Gastroesophageal sphincter (tissue), 4 donors: Measurements from ENCODE around the gene ARHGEF37. TPM values are rescaled to one million over a fixed set of nuclear protein-coding genes. Genes with fewer than 3 reads are reported as not detected.

Experiments used
- ATAC-seq: fragments of 150-250 bp; one replicate; pipeline ENCODE4 v1.9.1; 2016; ENCODE audit warnings: mild to moderate bottlenecking, moderate library complexity
- H3K27ac ChIP-seq, 4 donors: fragments of 200-600 bp; sonication (generic) in 3 of 4; 1 replicate in 3 of 4; 2 replicates in 1 of 4; pipeline ENCODE4 v1.5.1; 2016 to 2019
- H3K27me3 ChIP-seq: fragments of 200-600 bp; sonication (generic); one replicate; pipeline ENCODE4 v1.5.1; 2019
- H3K36me3 ChIP-seq, 2 donors: fragments of 200-600 bp; sonication (generic); one replicate each; pipeline ENCODE4 v1.5.1; 2019; ENCODE audit warnings: control low read depth in 1 of 2
- H3K4me1 ChIP-seq, 3 donors: fragments of 200-600 bp; sonication (generic); 1 replicate in 2 of 3; 2 replicates in 1 of 3; pipeline ENCODE4 v1.5.1; 2016 to 2019; ENCODE audit warnings: control low read depth in 2 of 3
- H3K4me3 ChIP-seq, 2 donors: fragments of 200-600 bp; sonication (generic); one replicate each; pipeline ENCODE4 v1.5.1; 2019; ENCODE audit warnings: mild to moderate bottlenecking in 1 of 2, moderate library complexity in 1 of 2
- H3K9me3 ChIP-seq, 3 donors: fragments of 200-600 bp; sonication (generic); one replicate each; pipeline ENCODE4 v1.5.1; 2017 to 2019; ENCODE audit warnings: control low read depth in 2 of 3
- CTCF ChIP-seq, 4 experiments: fragments of 200-600 bp in 2 of 4; fragments of 450-650 bp in 2 of 4; sonication (generic) in 1 of 4; IDR thresholded peaks; one replicate each; pipeline ENCODE4 v1.5.1; 2017 to 2019; ENCODE audit warnings: antibody characterized with exemption in 4 of 4, mild to moderate bottlenecking in 2 of 4, moderate library complexity in 2 of 4
- EP300 ChIP-seq: sonication (generic); formaldehyde crosslinking; IDR thresholded peaks from one replicate; pipeline ENCODE4 v1.6.1; 2017; ENCODE audit warnings: antibody characterized with exemption, mild to moderate bottlenecking
- POLR2A ChIP-seq, 2 donors: fragments of 450-650 bp; IDR thresholded peaks; one replicate each; pipeline ENCODE4 v1.6.1; 2017; ENCODE audit warnings: antibody characterized with exemption in 2 of 2, mild to moderate bottlenecking in 2 of 2, moderate library complexity in 1 of 2
- POLR2AphosphoS5 ChIP-seq: sonication (generic); formaldehyde crosslinking; IDR thresholded peaks from one replicate; pipeline ENCODE4 v1.6.1; 2017; ENCODE audit warnings: antibody characterized with exemption
- WGBS, 2 donors: methylation state at CpG; one replicate each; pipeline ENCODE4 v1.1.5; 2018; ENCODE audit warnings: low coverage in 1 of 2; 5-methylcytosine and 5-hydroxymethylcytosine counted together
- small RNA-seq, 4 donors: library from RNA; depleted of rRNA; stranded (forward); fragments of <200 nt; gene quantifications; one replicate each; pipeline ENCODE3, GENCODE V24; 2016
- total RNA-seq, 4 donors: library from RNA; depleted of rRNA; stranded (reverse); fragments of >200 nt; gene quantifications; one replicate each; pipeline ENCODE4 v1.1.0, GENCODE V29; 2016

Gene ARHGEF37
- total RNA-seq, 4 donors from 2014 or later: 13.5 to 30.6 (median 20.1) TPM

- no peak for ATAC-seq
- Histone ChIP-seq H3K36me3 (no peaks in the 10 kb centered on the region), H3K9me3 (no peaks in the 10 kb centered on the region), H3K4me1 (no peaks in the 10 kb centered on the region), H3K4me3 (no peak overlapping the region), H3K27me3 (no peaks in the 10 kb centered on the region), H3K27ac (no peak overlapping the region)
- 52 to 71% methylated on average over 1 to 9 of the region's 9 CpGs for WGBS, 2 donors
- TF ChIP-seq POLR2A (IDR thresholded peaks at IDR 0.05) (no peak), CTCF (IDR thresholded peaks at IDR 0.05) (no peak)
These were observed 101.3 kb downstream of the ARHGEF37 start for GRCh38 chr5:149682532-149683075.

GRCh38 chr5:149683964-149684363 lies 102.7 kb downstream of the ARHGEF37 start:
- Histone ChIP-seq H3K4me3 (no peak overlapping the region), H3K4me1 (no peaks in the 10 kb centered on the region), H3K36me3 (no peaks in the 10 kb centered on the region), H3K27me3 (peaks cover 4% of the 10 kb centered on the region), H3K27ac (no peak overlapping the region), H3K9me3 (no peaks in the 10 kb centered on the region)
- WGBS, 2 donors: 81 to 85% methylated on average over 5 to 6 of the region's 6 CpGs
- no peak for TF ChIP-seq EP300
- no peak for ATAC-seq

- ATAC-seq: no peak
- WGBS, 2 donors: 61 to 69% methylated on average over 3 to 4 of the region's 4 CpGs
- Histone ChIP-seq H3K36me3 (no peaks in the 10 kb centered on the region), H3K9me3 (no peaks in the 10 kb centered on the region), H3K27ac (no peak overlapping the region), H3K4me3 (no peak overlapping the region), H3K4me1 (no peaks in the 10 kb centered on the region), H3K27me3 (peaks cover 4% of the 10 kb centered on the region)
- TF ChIP-seq POLR2AphosphoS5 (no peak), EP300 (no peak), CTCF (IDR thresholded peaks at IDR 0.05) (no peak), POLR2A (IDR thresholded peaks at IDR 0.05) (no peak)
These were observed 103.1 kb downstream of the ARHGEF37 start for GRCh38 chr5:149684371-149684770.

Small RNA genes lying within 50 kb of the gene (small RNA-seq; reads per million reads assigned to genes)
- 0 reads per million in 4 donors for gene RNU6-588P

Other genes with a start within 250 kb of the ARHGEF37 start
- 10 to 100 TPM in 3 of 4 donors, 1 to 10 TPM in 1; 9.3 to 12.0 (median 11.1) TPM for gene GRPEL2, start 236.0 kb upstream of the ARHGEF37 start, total RNA-seq
- 1 to 10 TPM; 2.5 to 4.7 (median 3.8) TPM for gene PCYOX1L, start 223.5 kb upstream of the ARHGEF37 start, total RNA-seq
- 1 to 10 TPM; 2.3 to 7.2 (median 4.0) TPM for gene IL17B, start 202.2 kb upstream of the ARHGEF37 start, total RNA-seq
- gene CSNK1A1, start 30.1 kb upstream of the ARHGEF37 start, total RNA-seq: 100 to 1,000 TPM; 264 to 414 (median 344) TPM
- gene PPARGC1B, start 148.8 kb downstream of the ARHGEF37 start, total RNA-seq: 10 to 100 TPM in 2 of 4 donors, 1 to 10 TPM in 2; 5.1 to 15.3 (median 9.6) TPM